Hepatocyte (in vitro differentiated cells): ENCODE data around the gene RALGAPA2. TPM values are rescaled to one million over a fixed set of nuclear protein-coding genes. Genes with fewer than 3 reads are reported as not detected.

Source experiments
- DNase-seq: peaks from one replicate; pipeline ENCODE4 v3.0.0-alpha.2; 2016; ENCODE audit warnings: low spot score
- H2AFZ ChIP-seq: fragments of 200-600 bp; sonication (generic); 2 replicates; pipeline ENCODE4 v1.6.0; 2016; ENCODE audit warnings: antibody characterized with exemption, mild to moderate bottlenecking
- H3K27ac ChIP-seq: fragments of 200-600 bp; sonication (generic); 2 replicates; pipeline ENCODE4 v1.5.1; 2016; ENCODE audit warnings: mild to moderate bottlenecking
- H3K27me3 ChIP-seq: fragments of 200-600 bp; sonication (generic); 2 replicates; pipeline ENCODE4 v1.6.1; 2016
- H3K36me3 ChIP-seq: fragments of 200-600 bp; sonication (generic); replicated peaks from 2 replicates; pipeline ENCODE4 v1.5.1; 2016; ENCODE audit warnings: low read depth; ENCODE audit not compliant: insufficient read depth
- H3K4me1 ChIP-seq: fragments of 200-600 bp; sonication (generic); 2 replicates; pipeline ENCODE4 v1.5.1; 2016; ENCODE audit warnings: mild to moderate bottlenecking, moderate library complexity; ENCODE audit not compliant: insufficient read depth
- H3K4me2 ChIP-seq: fragments of 200-600 bp; sonication (generic); 2 replicates; pipeline ENCODE4 v1.6.0; 2016
- H3K4me3 ChIP-seq: fragments of 200-600 bp; sonication (generic); 2 replicates; pipeline ENCODE4 v1.5.1; 2016; ENCODE audit warnings: mild to moderate bottlenecking
- H3K79me2 ChIP-seq: fragments of 200-600 bp; sonication (generic); 2 replicates; pipeline ENCODE4 v1.6.0; 2017; ENCODE audit warnings: mild to moderate bottlenecking
- H3K9me2 ChIP-seq: fragments of 200-600 bp; sonication (generic); replicated peaks from 2 replicates; pipeline ENCODE4 v1.6.0; 2017; ENCODE audit warnings: mild to moderate bottlenecking; ENCODE audit not compliant: insufficient read depth
- H3K9me3 ChIP-seq: fragments of 200-600 bp; sonication (generic); 2 replicates; pipeline ENCODE4 v1.5.1; 2016; ENCODE audit warnings: low read depth, mild to moderate bottlenecking
- H4K20me1 ChIP-seq: fragments of 200-600 bp; sonication (generic); 2 replicates; pipeline ENCODE4 v1.6.0; 2016; ENCODE audit warnings: mild to moderate bottlenecking; ENCODE audit not compliant: insufficient read depth, poor library complexity, severe bottlenecking
- EZH2 ChIP-seq: fragments of 200-600 bp; sonication (generic); IDR thresholded peaks from 2 replicates; pipeline ENCODE4 v1.6.1; 2016; ENCODE audit warnings: antibody characterized with exemption, mild to moderate bottlenecking, borderline replicate concordance
- EZH2phosphoT487 ChIP-seq: fragments of 200-600 bp; sonication (generic); IDR thresholded peaks from one replicate; pipeline ENCODE4 v1.6.1; 2018; ENCODE audit warnings: antibody characterized with exemption, mild to moderate bottlenecking, low read depth, moderate library complexity; ENCODE audit not compliant: unreplicated experiment, severe bottlenecking
- WGBS: methylation state at CpG from one replicate; pipeline ENCODE4 v1.1.6; 2016; ENCODE audit warnings: low lambda C conversion rate; ENCODE audit errors: missing lambda C conversion rate; 5-methylcytosine and 5-hydroxymethylcytosine counted together
- polyA plus RNA-seq: library from polyadenylated mRNA; unstranded; fragments of >200 nt; fragmentation: Nextera tagmentation; extraction: Ambion mirVana; gene quantifications from 2 replicates; pipeline ENCODE4 v1.2.1, GENCODE V29; 2016
- total RNA-seq: library from RNA; depleted of rRNA; stranded (reverse); fragments of >200 nt; gene quantifications from 2 replicates; pipeline ENCODE4 v1.2.3, GENCODE V29; 2014
- TF ChIP-seq, protein P1 (sequence below): fragments of 200-600 bp; sonication (generic); IDR thresholded peaks from 2 replicates; pipeline ENCODE4 v1.5.1; 2016; ENCODE audit warnings: antibody characterized with exemption, mild to moderate bottlenecking; ENCODE audit not compliant: poor library complexity

Gene RALGAPA2
- total and polyA plus RNA-seq, 2 experiments from 2014 or later = 16.8 to 35.3 TPM

DNA sequence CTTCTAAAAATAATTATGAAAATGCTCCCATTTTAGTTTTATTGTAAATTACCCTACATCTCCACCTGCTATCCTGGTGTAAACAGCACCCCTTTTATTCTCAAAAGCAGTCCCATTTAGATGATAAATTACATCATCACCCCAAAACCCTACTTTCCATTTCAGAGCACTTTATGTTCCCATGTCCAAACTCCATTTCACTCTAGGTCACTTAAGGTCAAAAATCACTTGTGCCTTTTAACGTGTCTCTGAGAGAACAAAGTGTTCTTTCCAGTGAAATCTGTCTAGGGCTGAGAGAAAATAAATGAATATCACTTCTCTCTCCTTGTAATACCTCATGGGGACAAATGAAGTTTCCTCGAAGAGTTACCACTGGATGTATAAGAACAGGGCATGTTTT is 187.2 kb downstream of the RALGAPA2 start:
- TF ChIP-seq EZH2phosphoT487 (no peak), EZH2 (no peak)
- TF ChIP-seq, protein P1, sequence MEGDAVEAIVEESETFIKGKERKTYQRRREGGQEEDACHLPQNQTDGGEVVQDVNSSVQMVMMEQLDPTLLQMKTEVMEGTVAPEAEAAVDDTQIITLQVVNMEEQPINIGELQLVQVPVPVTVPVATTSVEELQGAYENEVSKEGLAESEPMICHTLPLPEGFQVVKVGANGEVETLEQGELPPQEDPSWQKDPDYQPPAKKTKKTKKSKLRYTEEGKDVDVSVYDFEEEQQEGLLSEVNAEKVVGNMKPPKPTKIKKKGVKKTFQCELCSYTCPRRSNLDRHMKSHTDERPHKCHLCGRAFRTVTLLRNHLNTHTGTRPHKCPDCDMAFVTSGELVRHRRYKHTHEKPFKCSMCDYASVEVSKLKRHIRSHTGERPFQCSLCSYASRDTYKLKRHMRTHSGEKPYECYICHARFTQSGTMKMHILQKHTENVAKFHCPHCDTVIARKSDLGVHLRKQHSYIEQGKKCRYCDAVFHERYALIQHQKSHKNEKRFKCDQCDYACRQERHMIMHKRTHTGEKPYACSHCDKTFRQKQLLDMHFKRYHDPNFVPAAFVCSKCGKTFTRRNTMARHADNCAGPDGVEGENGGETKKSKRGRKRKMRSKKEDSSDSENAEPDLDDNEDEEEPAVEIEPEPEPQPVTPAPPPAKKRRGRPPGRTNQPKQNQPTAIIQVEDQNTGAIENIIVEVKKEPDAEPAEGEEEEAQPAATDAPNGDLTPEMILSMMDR = no peak
- no peaks in the 10 kb centered on the region for H3K9me2 ChIP-seq
- no peak overlapping the region for H3K4me2 ChIP-seq
- H3K79me2 ChIP-seq = no peaks in the 10 kb centered on the region
- no peaks in the 10 kb centered on the region for H4K20me1 ChIP-seq
- H3K9me3 ChIP-seq = no peaks in the 10 kb centered on the region
- H3K36me3 ChIP-seq = no peaks in the 10 kb centered on the region
- WGBS = 90% methylated on average over 2 of the region's 2 CpGs
- no peak for DNase-seq
- no peaks in the 10 kb centered on the region for H3K4me1 ChIP-seq
- no peak overlapping the region for H3K27ac ChIP-seq
- H3K4me3 ChIP-seq = no peak overlapping the region
- H3K27me3 ChIP-seq = no peaks in the 10 kb centered on the region
- H2AFZ ChIP-seq = no peak overlapping the region

DNA sequence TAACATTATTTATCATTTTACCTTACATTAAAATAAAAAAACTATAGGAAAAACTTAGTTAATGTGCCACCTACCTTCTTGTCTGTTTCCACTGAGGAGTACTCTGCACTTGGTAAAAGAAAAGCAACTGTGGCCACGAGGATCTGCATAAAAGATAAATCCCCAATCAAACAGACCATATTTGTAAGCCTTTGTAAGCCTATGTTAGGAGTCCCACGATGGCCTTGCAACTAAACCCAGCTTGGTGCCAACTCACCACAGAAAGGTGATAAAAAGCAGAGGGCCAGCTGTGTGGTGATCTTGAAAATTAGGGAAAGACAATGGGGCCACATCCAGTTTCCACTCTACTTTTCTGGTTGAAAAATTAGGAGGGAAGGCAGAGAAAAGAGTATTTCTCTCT is 187.7 kb downstream of the RALGAPA2 start:
- Histone ChIP-seq H3K4me1 (peaks cover 1% of the 10 kb centered on the region), H3K27me3 (no peaks in the 10 kb centered on the region), H3K4me2 (no peak overlapping the region), H3K79me2 (no peaks in the 10 kb centered on the region), H3K9me2 (no peaks in the 10 kb centered on the region), H3K4me3 (no peak overlapping the region), H4K20me1 (no peaks in the 10 kb centered on the region), H3K36me3 (no peaks in the 10 kb centered on the region), H2AFZ (no peak overlapping the region), H3K9me3 (no peaks in the 10 kb centered on the region), H3K27ac (no peak overlapping the region)
- 51% methylated on average over 2 of the region's 2 CpGs for WGBS
- TF ChIP-seq EZH2phosphoT487 = no peak
- TF ChIP-seq, protein P1 = no peak
- no peak for TF ChIP-seq EZH2
- no peak for DNase-seq

DNA sequence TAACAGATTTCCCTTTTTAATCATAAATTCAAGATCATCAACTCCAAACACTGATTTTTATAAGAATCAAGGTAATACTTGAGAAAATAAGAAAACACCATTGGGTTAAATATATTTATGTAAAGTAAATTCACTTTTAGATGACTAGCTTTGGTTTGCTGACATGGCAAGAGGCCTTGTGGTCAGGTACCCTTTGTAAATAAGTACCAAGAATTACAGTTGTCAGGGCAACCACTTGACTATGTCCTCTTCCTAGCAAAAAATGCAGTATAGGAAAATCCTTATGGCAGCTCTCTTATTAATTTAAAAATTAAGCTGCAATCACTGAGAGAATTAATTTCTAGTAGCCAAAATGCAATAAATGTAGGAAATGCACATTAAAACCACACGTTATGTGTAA is 190.7 kb downstream of the RALGAPA2 start:
- H3K4me3 ChIP-seq = no peak overlapping the region
- H3K27ac ChIP-seq = no peak overlapping the region
- no peaks in the 10 kb centered on the region for H3K79me2 ChIP-seq
- 100% methylated on average over 1 of the region's 1 CpG for WGBS
- no peak for DNase-seq
- H4K20me1 ChIP-seq = no peaks in the 10 kb centered on the region
- no peak overlapping the region for H3K4me2 ChIP-seq
- peaks cover 4% of the 10 kb centered on the region for H3K4me1 ChIP-seq
- H2AFZ ChIP-seq = no peak overlapping the region
- H3K27me3 ChIP-seq = no peaks in the 10 kb centered on the region
- H3K36me3 ChIP-seq = no peaks in the 10 kb centered on the region
- TF ChIP-seq EZH2 = no peak
- no peak for TF ChIP-seq EZH2phosphoT487
- TF ChIP-seq, protein P1 = no peak
- no peaks in the 10 kb centered on the region for H3K9me3 ChIP-seq
- H3K9me2 ChIP-seq = no peaks in the 10 kb centered on the region

DNA sequence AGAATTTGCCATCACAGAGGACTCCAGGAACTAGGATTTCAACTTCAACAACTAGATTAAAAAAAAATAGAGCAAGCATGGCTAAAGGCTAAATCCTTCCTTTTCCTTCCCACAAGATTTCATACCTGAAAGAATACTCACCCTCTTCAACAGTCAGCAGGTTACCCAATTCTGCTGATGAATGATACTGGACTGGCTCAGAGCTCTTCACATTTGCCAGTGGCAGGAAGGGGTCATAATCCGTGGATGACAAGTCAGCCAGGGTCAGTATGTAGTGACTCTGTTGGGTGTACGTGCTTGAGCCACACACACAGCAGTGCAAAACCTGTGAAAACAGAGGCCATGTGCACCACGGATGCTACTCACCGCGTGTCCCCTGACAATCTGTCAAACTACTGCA is 191.7 kb downstream of the RALGAPA2 start:
- no peaks in the 10 kb centered on the region for H3K9me2 ChIP-seq
- TF ChIP-seq EZH2 = no peak
- TF ChIP-seq, protein P1 = no peak
- no peak for TF ChIP-seq EZH2phosphoT487
- no peaks in the 10 kb centered on the region for H3K9me3 ChIP-seq
- H3K27me3 ChIP-seq = no peaks in the 10 kb centered on the region
- H3K27ac ChIP-seq = no peak overlapping the region
- H3K4me3 ChIP-seq = no peak overlapping the region
- H3K79me2 ChIP-seq = no peaks in the 10 kb centered on the region
- H3K4me1 ChIP-seq = peaks cover 4% of the 10 kb centered on the region
- no peaks in the 10 kb centered on the region for H4K20me1 ChIP-seq
- 91% methylated on average over 5 of the region's 5 CpGs for WGBS
- H3K36me3 ChIP-seq = no peaks in the 10 kb centered on the region
- no peak for DNase-seq
- H2AFZ ChIP-seq = no peak overlapping the region
- no peak overlapping the region for H3K4me2 ChIP-seq
